CD8-positive, alpha-beta memory T cell (primary cell): ENCODE data around the gene SLIT3. TPM values are rescaled to one million over a fixed set of nuclear protein-coding genes. Genes with fewer than 3 reads are reported as not detected.

Source experiments
- CTCF ChIA-PET: fragments of 350-600 bp; sonication (Branson Sonifier 250); formaldehyde crosslinking; loops from one replicate; lab custom pipeline; 2021; ENCODE audit warnings: antibody characterized with exemption; lab: Charles Lee
- POLR2A ChIA-PET: fragments of 350-600 bp; sonication (Branson Sonifier 250); formaldehyde crosslinking; loops from one replicate; lab custom pipeline; 2021; ENCODE audit warnings: antibody characterized with exemption; lab: Charles Lee
- DNase-seq, 5 donors: peaks; one replicate each; pipeline versions ENCODE4 v3.0.0 to v3.0.0-alpha.2; 2020 to 2022; ENCODE audit warnings: mixed read lengths in 1 of 5
- H3K27ac ChIP-seq: one replicate; pipeline ENCODE4 v1.7.0; 2013; ENCODE audit warnings: low read depth, mild to moderate bottlenecking, low read length, moderate library complexity
- H3K27me3 ChIP-seq: 2 replicates; pipeline ENCODE4 v1.7.0; 2013; ENCODE audit warnings: low read length, mild to moderate bottlenecking; ENCODE audit not compliant: insufficient read depth, poor library complexity, severe bottlenecking
- H3K36me3 ChIP-seq: 2 replicates; pipeline ENCODE4 v1.7.0; 2013; ENCODE audit warnings: mild to moderate bottlenecking, low read length, moderate library complexity; ENCODE audit not compliant: insufficient read depth
- H3K4me1 ChIP-seq: 2 replicates; pipeline ENCODE4 v1.7.0; 2013; ENCODE audit warnings: mild to moderate bottlenecking, low read length, moderate library complexity; ENCODE audit not compliant: insufficient read depth
- H3K4me3 ChIP-seq: 2 replicates; pipeline ENCODE4 v1.7.0; 2013; ENCODE audit warnings: mild to moderate bottlenecking, low read length
- H3K9me3 ChIP-seq: 2 replicates; pipeline ENCODE4 v1.7.0; 2013; ENCODE audit warnings: mild to moderate bottlenecking, low read length
- H3K27ac Mint-ChIP-seq, 8 donors: one replicate each; pipeline ENCODE4 v1.8.0; 2020 to 2021; ENCODE audit warnings: mixed read lengths in 8 of 8, mild to moderate bottlenecking in 6 of 8, inconsistent platforms in 3 of 8, moderate library complexity in 3 of 8
- H3K27me3 Mint-ChIP-seq, 2 donors: one replicate each; pipeline ENCODE4 v1.8.0; 2020 to 2021; ENCODE audit warnings: mixed read lengths in 2 of 2, mild to moderate bottlenecking in 1 of 2, moderate library complexity in 1 of 2
- H3K36me3 Mint-ChIP-seq, 3 donors: one replicate each; pipeline ENCODE4 v1.8.0; 2020 to 2021; ENCODE audit warnings: mixed read lengths in 3 of 3, inconsistent platforms in 1 of 3, mild to moderate bottlenecking in 1 of 3
- H3K4me1 Mint-ChIP-seq, 3 donors: one replicate each; pipeline ENCODE4 v1.8.0; 2020 to 2021; ENCODE audit warnings: mixed read lengths in 3 of 3, inconsistent platforms in 1 of 3, mild to moderate bottlenecking in 1 of 3
- H3K4me3 Mint-ChIP-seq, 7 donors: one replicate each; pipeline ENCODE4 v1.8.0; 2020 to 2021; ENCODE audit warnings: mixed read lengths in 7 of 7, mild to moderate bottlenecking in 6 of 7, moderate library complexity in 4 of 7, inconsistent platforms in 2 of 7
- H3K9me3 Mint-ChIP-seq, 5 donors: one replicate each; pipeline ENCODE4 v1.8.0; 2020 to 2022; ENCODE audit warnings: mixed read lengths in 5 of 5, mild to moderate bottlenecking in 3 of 5, moderate library complexity in 2 of 5, inconsistent platforms in 1 of 5
- polyA plus RNA-seq: library from polyadenylated mRNA; unstranded; fragments of 300-500 nt; fragmentation: Illumina TruSeq; gene quantifications from one replicate; pipeline ENCODE4 v1.2.3, GENCODE V29; 2021
- total RNA-seq, 2 experiments: library from RNA; stranded (reverse); gene quantifications; one replicate each; pipeline ENCODE4 v1.2.3, GENCODE V29; 2021

Gene SLIT3
- total and polyA plus RNA-seq, 3 experiments from 2014 or later = 0.49 to 0.72 TPM; not detected in 1

GRCh38 chr5:169272731-169273427 is 28.1 kb downstream of the SLIT3 start:
- H3K4me1 ChIP-seq = no peaks in the 10 kb centered on the region
- CTCF ChIA-PET = no interaction called here
- Mint-ChIP-seq H3K27ac (no peak overlapping the region), H3K27me3 (peaks cover 0 to 4% of the 10 kb centered on the region in 2 donors), H3K9me3 (peaks cover 0 to 2% (median 0%) of the 10 kb centered on the region in 5 donors), H3K36me3 (no peaks in the 10 kb centered on the region), H3K4me3 (no peak overlapping the region), H3K4me1 (no peaks in the 10 kb centered on the region)
- H3K9me3 ChIP-seq = no peaks in the 10 kb centered on the region
- no peaks in the 10 kb centered on the region for H3K27me3 ChIP-seq
- POLR2A ChIA-PET = no interaction called here
- no peaks in the 10 kb centered on the region for H3K36me3 ChIP-seq
- no peak overlapping the region for H3K27ac ChIP-seq
- H3K4me3 ChIP-seq = no peak overlapping the region
- DNase-seq = no peak

- Histone ChIP-seq H3K4me1 (no peaks in the 10 kb centered on the region), H3K9me3 (no peaks in the 10 kb centered on the region), H3K27me3 (no peaks in the 10 kb centered on the region), H3K27ac (no peak overlapping the region), H3K4me3 (no peak overlapping the region), H3K36me3 (no peaks in the 10 kb centered on the region)
- Mint-ChIP-seq H3K36me3 (no peaks in the 10 kb centered on the region), H3K27me3 (peaks cover 0 to 4% of the 10 kb centered on the region in 2 donors), H3K27ac (no peak overlapping the region), H3K4me3 (no peak overlapping the region), H3K9me3 (peaks cover 0 to 2% (median 0%) of the 10 kb centered on the region in 5 donors), H3K4me1 (no peaks in the 10 kb centered on the region)
- ChIA-PET POLR2A (no interaction called here), CTCF (no interaction called here)
- no peak for DNase-seq
Observed at GRCh38 chr5:169272111-169272510, 28.8 kb downstream of the SLIT3 start.

GRCh38 chr5:169270827-169271226 is 30.1 kb downstream of the SLIT3 start:
- POLR2A ChIA-PET = no interaction called here
- no peaks in the 10 kb centered on the region for H3K4me1 ChIP-seq
- Mint-ChIP-seq H3K9me3 (peaks cover 0 to 2% (median 0%) of the 10 kb centered on the region in 5 donors), H3K4me1 (no peaks in the 10 kb centered on the region), H3K27me3 (peaks cover 0 to 4% of the 10 kb centered on the region in 2 donors), H3K4me3 (no peak overlapping the region), H3K27ac (no peak overlapping the region), H3K36me3 (no peaks in the 10 kb centered on the region)
- H3K9me3 ChIP-seq = no peaks in the 10 kb centered on the region
- H3K27ac ChIP-seq = no peak overlapping the region
- CTCF ChIA-PET = no interaction called here
- H3K4me3 ChIP-seq = no peak overlapping the region
- H3K27me3 ChIP-seq = no peaks in the 10 kb centered on the region
- DNase-seq = no peak
- no peaks in the 10 kb centered on the region for H3K36me3 ChIP-seq

DNA sequence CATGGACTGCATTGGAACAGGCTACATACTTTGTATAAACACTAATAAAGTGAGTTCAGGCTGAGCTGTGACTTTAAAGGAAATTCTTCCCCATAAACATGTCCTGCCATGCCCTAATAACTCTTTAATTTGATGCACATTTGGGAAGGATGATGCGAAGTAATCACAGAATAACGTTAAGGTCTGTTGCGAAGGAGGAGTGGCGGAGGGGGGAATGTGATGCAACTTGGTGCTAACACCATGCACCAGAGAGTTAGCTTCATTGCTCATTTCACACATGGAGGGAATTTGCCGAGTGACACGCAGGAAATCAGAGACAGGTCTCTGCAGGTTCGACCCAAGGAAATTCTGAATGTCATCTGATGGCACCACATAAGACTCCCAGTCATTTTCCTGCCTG is 32.9 kb downstream of the SLIT3 start:
- ChIA-PET POLR2A (no interaction called here), CTCF (no interaction called here)

DNA sequence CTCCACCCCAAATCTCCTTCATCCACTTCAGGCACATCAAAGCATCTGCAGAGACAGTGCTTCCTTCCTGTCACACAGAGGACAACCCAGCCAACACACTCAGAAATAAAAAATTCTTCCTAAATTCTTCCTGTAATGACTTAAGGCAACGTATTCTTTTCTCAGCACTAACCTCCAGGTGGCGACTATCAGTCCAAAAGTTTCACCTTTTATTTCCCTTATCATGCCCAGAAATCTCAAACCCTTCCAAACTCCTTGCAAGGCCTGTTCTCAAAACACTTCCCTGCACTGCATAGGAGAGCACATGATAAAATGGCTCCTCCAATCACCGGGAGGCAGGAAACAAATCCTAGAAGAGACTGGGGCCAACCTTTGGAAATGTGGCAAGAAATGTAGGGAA is 35.1 kb downstream of the SLIT3 start:
- no peaks in the 10 kb centered on the region for H3K4me1 Mint-ChIP-seq
- H3K9me3 Mint-ChIP-seq = peaks cover 0 to 2% (median 0%) of the 10 kb centered on the region in 5 donors

More for the DNA sequence above, 32.9 kb downstream of the SLIT3 start:
- no peak overlapping the region for H3K4me3 Mint-ChIP-seq
- Histone ChIP-seq H3K4me1 (no peaks in the 10 kb centered on the region), H3K27ac (no peak overlapping the region), H3K9me3 (no peaks in the 10 kb centered on the region), H3K27me3 (no peaks in the 10 kb centered on the region), H3K4me3 (no peak overlapping the region), H3K36me3 (no peaks in the 10 kb centered on the region)
- no peak overlapping the region for H3K27ac Mint-ChIP-seq
- peaks cover 0 to 4% of the 10 kb centered on the region in 2 donors for H3K27me3 Mint-ChIP-seq
- H3K4me1 Mint-ChIP-seq = no peaks in the 10 kb centered on the region
- no peaks in the 10 kb centered on the region for H3K36me3 Mint-ChIP-seq
- no peak for DNase-seq
- peaks cover 0 to 2% (median 0%) of the 10 kb centered on the region in 5 donors for H3K9me3 Mint-ChIP-seq

DNA sequence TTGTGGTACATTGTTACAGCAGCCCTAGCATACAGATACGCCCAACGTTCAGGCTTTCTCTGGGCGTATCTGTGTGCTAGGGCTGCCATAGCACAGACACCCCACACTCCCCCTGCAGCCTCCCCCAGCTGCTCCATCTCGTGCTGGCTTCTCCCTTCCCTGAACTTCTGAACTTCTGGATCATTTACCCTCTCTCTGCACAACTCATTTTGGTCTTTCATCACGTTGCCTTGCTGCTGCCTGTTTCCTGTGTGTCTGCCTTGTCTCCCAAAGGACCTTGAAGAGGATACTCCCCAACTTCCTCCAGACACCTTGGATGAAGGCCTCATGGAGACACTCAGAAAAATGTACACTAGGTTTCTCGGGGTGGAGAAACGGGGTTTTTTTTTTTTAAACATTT is 37.3 kb downstream of the SLIT3 start:
- H3K4me3 Mint-ChIP-seq = no peak overlapping the region
- H3K27ac Mint-ChIP-seq = no peak overlapping the region
- peaks cover 0 to 2% (median 0%) of the 10 kb centered on the region in 5 donors for H3K9me3 Mint-ChIP-seq
- POLR2A ChIA-PET = no interaction called here
- no peaks in the 10 kb centered on the region for H3K36me3 Mint-ChIP-seq
- H3K9me3 ChIP-seq = no peaks in the 10 kb centered on the region
- H3K27ac ChIP-seq = no peak overlapping the region
- no peak for DNase-seq
- CTCF ChIA-PET = no interaction called here
- no peaks in the 10 kb centered on the region for H3K36me3 ChIP-seq
- no peaks in the 10 kb centered on the region for H3K4me1 ChIP-seq
- peaks cover 0 to 10% of the 10 kb centered on the region in 2 donors for H3K27me3 Mint-ChIP-seq
- no peaks in the 10 kb centered on the region for H3K4me1 Mint-ChIP-seq
- H3K4me3 ChIP-seq = no peak overlapping the region
- H3K27me3 ChIP-seq = no peaks in the 10 kb centered on the region

More for the DNA sequence above, 35.1 kb downstream of the SLIT3 start:
- Histone ChIP-seq H3K27ac (no peak overlapping the region), H3K4me1 (no peaks in the 10 kb centered on the region), H3K9me3 (no peaks in the 10 kb centered on the region), H3K4me3 (no peak overlapping the region), H3K27me3 (no peaks in the 10 kb centered on the region), H3K36me3 (no peaks in the 10 kb centered on the region)
- CTCF ChIA-PET = no interaction called here
- Mint-ChIP-seq H3K27me3 (peaks cover 0 to 8% of the 10 kb centered on the region in 2 donors), H3K27ac (no peak overlapping the region), H3K36me3 (no peaks in the 10 kb centered on the region), H3K4me3 (no peak overlapping the region)
- DNase-seq = no peak
- POLR2A ChIA-PET = no interaction called here

DNA sequence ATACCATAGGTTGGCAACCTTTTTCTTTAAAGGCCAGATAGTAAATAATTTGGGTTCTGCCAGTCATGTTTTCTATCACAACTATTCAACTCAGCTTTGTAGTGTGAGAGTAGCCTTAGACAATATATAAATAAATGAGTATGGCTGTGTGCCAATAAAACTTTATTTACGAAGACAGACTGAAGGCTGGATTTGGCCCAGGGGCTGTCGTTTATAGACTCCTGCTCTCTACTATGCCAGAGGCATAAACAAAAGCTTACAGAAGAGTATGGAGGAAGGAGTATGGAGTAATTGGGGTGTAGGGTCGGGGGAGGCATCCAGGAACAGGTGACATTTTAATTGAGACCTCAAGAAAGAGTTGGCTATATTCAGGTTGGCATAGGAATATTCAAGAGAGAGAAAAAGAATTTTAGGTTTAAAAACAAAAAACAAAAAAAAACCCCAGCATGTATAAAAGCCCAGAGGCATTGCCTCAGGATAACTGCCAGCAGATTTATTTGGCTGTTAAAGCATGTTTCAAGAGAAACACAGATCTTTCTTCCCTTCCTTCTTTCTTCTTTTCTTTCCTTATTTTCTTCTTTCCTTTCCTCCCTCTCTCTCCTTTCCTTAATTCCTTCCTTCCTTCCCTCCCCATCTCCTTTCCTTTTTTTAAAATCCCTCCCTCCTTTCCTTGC is 39.9 kb downstream of the SLIT3 start:
- Histone ChIP-seq H3K9me3 (no peaks in the 10 kb centered on the region), H3K27me3 (no peaks in the 10 kb centered on the region), H3K4me3 (no peak overlapping the region), H3K27ac (no peak overlapping the region), H3K4me1 (no peaks in the 10 kb centered on the region), H3K36me3 (no peaks in the 10 kb centered on the region)
- H3K27ac Mint-ChIP-seq = peak overlapping the region in 1 of 8 donors; percentile 53
- H3K4me3 Mint-ChIP-seq = no peak overlapping the region
- CTCF ChIA-PET = no interaction called here
- peaks cover 0 to 6% (median 0%) of the 10 kb centered on the region in 5 donors for H3K9me3 Mint-ChIP-seq
- no peak for DNase-seq
- H3K36me3 Mint-ChIP-seq = no peaks in the 10 kb centered on the region
- POLR2A ChIA-PET = no interaction called here
- H3K4me1 Mint-ChIP-seq = no peaks in the 10 kb centered on the region
- H3K27me3 Mint-ChIP-seq = peaks cover 3 to 7% of the 10 kb centered on the region in 2 donors

DNA sequence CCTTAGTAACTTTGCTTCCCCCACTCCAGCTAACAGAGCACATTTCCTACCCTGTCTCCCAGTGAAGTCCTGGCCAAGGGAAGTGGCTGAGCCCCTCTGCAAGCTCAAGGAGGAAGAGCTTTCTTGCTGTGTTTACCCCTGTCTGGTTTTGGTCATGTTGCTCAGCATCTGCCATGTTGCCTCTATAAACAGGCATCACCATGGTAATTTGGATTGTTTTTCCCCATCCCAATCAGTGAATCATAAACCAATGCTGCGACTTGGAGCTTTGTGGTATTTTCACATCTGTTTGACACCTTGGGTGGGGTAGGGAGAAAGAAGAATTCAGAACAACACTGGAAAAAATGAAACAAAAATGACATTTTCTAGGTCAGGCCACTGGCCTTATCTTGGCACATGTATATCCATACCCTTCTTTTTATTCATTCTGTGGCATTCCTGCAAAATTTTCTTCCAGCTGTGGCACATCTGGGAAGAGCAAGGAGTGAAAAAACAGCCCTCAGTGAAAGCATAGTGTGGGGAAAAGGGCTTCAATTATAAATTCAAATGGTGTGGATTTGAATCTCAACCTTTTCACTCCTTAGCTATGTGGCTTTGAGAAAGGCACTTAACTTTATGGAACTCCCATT is 42.5 kb downstream of the SLIT3 start:
- no peak overlapping the region for H3K4me3 ChIP-seq
- H3K9me3 Mint-ChIP-seq = peaks cover 0 to 8% (median 0%) of the 10 kb centered on the region in 5 donors
- DNase-seq = no peak
- H3K36me3 ChIP-seq = no peaks in the 10 kb centered on the region
- H3K9me3 ChIP-seq = no peaks in the 10 kb centered on the region
- H3K27me3 ChIP-seq = no peaks in the 10 kb centered on the region
- peaks cover 3 to 7% of the 10 kb centered on the region in 2 donors for H3K27me3 Mint-ChIP-seq
- ChIA-PET CTCF (no interaction called here), POLR2A (no interaction called here)
- H3K36me3 Mint-ChIP-seq = no peaks in the 10 kb centered on the region
- no peak overlapping the region for H3K27ac ChIP-seq
- H3K27ac Mint-ChIP-seq = no peak overlapping the region
- no peak overlapping the region for H3K4me3 Mint-ChIP-seq
- no peaks in the 10 kb centered on the region for H3K4me1 Mint-ChIP-seq
- no peaks in the 10 kb centered on the region for H3K4me1 ChIP-seq
